Activated naive CD4-positive, alpha-beta T cell (primary cell): Measurements from ENCODE around the gene LDLRAD3.

Experiments used
- DNase-seq, 4 experiments: peaks; one replicate each; lab custom pipeline; 2025; lab: John Stamatoyannopoulos, UW

Gene LDLRAD3

DNA sequence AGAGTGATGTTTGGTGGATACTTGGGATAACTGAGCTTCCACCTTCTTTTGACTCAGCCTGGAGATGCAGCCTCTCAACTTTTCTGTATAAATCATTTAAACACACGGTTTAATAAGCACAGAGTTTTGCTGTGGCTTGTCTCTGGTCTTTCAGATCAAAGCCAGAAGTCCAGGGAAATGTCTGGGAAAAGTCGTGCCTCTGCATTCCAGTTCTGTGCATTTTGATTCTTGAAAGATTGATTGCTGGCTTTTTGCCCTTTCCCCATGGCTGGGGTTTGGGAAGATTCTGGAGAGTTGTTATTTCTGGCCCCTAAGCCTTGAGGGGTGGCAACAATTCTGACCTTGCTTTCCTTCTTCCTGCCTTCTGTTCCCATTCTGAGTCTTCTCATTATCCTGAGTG is 191.2 kb downstream of the LDLRAD3 start:
- no peak for DNase-seq

DNA sequence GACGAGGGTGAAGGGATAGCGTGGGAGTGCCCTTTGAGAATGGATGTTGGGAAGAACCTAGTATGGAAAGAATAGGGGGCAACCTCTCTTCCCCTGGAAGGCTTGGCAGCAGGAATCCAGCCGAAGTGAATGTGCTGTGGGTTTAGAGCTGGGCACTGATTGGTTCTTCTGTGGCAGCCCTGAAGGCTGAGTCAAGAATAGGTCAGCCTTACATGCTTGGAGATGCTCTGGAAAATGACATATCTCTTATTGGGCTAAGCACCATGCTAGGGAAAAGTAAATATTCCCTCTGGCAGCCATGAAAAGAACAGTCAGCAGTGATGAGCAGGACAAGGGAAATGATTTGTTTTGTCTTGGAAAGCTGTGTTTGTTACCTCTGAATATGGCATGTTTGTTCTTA is 195.9 kb downstream of the LDLRAD3 start:
- DNase-seq = no peak

DNA sequence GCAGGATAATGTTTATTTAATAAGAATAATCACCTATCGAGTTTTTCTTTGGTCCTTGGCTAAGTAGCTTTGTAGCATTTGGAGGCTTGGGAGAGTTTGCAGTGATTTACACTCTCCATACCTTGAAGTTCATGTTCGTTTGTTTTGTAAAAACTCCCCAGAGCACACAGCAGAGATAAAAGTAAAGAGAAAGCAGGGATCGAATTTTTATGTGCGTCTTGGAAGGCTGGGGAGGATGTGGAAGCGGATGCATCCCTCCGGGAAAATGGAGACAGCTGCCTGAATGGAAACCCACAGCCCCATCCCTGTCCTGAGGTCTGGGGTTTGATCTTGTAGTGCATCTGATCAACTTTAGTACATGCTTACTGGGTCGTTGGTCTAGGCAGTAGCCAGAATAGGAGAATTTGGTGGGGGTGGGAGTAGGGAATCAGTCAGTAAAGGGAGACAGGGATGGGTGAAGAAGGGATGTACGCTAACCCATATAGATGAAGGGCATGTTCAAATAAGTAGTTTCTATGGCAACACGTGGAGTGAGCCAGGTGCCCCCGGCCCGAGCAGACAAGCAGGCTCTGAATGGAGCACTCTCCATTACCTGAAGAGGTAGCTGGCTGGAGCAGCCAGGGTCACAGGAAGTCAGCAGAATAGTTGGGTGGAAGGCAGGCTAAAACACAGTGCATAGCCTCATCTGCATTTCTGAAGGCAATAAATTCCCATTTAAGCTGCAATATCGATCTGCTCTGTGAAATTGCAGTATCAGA is 197.5 kb downstream of the LDLRAD3 start:
- no peak for DNase-seq

DNA sequence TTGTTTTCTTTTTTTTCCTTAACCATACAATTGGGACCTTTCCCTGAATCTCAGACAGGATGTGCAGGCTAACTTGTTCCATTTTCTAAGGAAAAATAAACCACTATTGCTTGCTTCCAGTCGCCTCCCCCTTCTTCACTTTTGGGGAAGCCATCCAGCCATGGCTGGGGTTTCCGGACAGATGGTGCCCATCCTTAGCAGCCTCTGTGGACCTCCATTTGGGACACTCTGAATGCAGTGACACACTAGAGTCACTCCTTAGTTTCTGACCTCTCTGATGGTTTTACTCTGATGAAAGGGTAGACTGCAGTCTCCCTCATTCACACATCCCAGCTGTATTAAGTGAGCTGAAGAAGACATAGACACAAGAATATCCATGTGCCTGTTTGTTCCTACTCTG is 198.1 kb downstream of the LDLRAD3 start:
- DNase-seq = no peak

DNA sequence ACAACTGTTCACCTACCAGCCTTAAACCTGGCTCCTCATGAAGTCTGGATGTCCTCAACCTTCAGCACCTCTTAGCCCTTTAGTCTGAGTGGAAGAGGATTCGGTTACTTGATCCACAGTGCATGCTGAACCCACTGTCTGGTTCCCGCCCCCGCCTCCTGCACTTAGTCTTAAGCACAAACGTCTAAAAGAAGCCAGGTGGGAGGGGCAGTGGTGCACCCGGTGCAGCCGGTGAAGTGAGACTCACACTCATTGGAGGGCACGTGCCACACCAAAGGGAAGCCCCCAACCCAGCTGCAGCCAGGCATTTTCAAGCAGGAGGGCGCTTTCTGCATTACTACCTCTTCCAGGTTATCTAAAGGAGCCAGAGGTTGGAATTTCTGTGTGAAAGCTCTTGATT is 198.6 kb downstream of the LDLRAD3 start:
- DNase-seq = no peak

DNA sequence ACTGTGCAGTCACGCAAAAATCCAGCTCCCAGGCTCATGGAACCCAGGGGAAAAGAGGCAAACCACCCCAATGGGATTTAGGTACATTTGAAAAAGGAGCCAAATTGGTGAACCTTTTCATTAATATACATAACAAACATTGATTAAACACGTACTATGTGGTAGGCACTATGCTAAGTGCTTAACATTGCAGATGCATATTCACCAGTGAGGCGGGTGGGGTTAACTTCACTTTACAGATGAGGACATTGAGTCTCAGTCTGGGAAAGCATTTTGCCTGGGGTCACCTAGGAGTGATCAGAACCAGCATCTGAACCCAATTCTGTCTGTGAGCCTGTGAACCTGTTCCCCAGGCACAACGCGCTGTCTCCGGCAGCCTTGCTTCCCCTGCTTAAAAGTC is 199.0 kb downstream of the LDLRAD3 start:
- DNase-seq = no peak

DNA sequence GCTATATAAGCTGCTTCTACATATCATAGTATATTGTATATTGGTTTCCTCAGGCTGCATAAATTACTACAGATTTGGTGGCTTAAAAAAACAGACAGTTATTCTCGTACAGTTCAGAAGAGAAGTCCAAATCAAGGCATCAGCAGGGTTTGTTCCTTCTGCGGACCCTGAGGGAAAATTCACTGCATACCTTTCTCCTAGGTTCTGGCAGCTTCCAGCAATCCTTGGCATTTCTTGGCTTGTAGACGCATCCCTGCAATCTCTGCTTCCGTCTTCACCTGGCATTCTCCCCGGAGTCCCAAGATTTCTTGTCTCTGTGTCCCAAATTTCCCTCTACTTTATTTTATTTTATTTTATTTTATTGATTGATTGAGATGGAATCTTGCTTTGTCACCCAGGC is 202.6 kb downstream of the LDLRAD3 start:
- DNase-seq = no peak

DNA sequence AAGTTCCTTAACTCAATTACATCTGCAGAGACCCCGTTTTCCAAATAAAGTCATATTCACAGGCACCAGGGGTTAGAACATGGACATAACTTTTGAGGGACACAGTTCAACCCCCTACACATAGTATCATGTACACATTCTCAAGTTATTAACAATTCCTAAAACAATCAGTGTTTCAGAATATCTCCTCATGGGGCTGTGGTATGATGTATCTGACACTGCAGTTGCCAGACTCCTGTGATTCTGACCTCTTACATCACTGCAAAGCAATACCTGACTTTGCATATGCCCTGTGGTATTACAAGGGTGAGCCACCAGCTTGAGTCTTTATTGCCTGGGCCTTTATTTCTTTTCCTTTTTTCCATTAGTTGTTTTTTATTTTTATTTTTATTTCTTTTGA is 203.6 kb downstream of the LDLRAD3 start:
- no peak for DNase-seq

DNA sequence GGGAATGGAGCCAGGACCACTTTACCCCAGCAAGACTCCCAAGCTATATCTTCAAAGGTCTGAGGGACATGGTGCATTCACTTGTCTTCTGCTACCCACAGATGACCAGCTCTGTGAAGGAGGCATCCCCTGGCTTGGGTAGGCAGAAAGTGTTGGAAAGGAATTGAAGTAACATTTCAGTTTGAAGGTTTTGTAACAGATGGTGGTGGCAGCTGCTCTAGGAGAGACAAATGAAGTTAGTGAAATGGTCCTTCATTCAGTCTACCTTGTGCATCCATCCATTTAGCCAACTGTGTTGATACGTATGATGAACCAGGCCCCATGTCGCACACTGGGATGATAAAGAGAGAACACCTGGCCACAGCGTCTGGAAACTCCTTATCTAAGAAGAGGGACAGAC is 204.8 kb downstream of the LDLRAD3 start:
- DNase-seq = no peak

DNA sequence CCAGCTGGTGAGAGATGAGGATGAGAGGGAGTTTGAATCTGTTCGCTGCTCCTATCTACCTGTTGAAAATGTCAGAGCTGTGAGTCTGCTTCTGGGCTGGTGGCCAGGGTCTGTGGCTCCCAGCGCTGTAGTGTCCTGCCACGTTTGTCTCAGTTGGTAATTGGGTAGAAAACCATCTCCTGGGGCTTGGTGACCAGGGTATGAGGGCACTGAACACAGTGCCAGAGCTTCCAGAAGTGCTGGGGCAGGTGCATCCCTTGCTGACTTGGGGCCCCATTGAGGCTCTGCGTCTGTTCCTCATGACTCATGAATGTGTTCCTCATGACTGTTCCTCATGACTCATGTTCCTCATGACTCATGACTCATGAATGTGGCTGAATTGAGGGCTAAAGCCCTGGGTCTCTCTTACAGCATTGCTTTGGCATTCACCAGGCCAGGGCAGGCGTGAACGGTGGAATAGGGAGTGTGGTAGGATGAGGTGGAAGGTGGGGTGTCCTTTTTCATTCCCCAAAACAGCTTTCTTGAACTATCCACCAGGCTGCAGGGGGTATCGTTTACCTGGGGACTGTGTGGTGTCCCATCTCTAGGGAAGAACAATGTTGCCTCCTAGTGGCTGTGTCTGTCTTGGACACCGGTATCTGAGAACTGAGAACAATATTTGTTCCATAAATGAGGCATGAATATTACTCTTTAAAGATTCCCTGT is 205.8 kb downstream of the LDLRAD3 start:
- no peak for DNase-seq

DNA sequence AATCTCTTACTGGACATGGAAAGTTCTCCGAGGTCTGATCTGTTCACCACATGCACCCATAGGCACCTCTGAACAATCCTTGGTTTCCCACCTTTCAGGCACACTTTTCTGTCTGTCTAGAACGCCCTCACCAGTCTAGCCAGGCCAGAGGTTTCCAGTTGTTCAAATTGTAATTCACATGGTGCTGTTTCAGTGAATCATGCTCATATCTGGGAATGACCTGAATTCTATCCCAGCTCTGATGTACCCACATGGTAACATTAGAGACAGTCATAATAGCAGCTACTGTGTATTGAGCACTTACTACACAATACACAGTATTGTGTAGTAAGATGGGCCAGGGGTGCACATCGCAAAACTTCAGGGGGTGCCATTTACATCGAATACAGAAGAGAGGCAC is 207.1 kb downstream of the LDLRAD3 start:
- no peak for DNase-seq

DNA sequence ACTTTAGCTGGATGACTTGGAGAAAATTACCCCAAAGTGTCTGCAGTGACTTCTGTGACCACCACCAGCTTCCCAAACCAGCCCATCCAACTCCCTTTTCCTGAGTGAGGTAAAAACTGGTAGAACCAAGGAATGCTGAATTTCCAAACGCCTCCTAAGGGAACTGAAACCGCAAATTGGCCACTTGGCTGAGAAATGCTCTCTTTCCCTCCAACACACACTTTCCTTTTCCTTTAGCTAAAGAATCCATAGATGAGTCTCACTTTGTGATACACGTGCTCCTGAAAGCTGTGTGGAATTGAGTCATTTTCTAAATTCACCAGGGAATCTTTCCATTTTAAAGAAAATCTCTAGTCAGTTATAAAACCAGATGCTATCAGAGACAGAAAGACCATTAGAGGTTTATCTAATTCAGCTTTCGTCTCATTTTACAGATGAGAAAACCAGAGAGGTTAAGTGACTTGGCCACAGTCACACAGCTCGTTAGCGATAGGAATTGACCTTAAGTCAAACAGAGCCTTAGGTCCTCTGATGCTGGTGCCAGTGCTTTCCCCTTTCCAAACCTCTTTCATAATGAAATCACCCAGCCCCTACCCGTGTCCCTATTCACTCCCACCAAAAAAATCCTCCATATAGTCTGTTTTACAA is 208.2 kb downstream of the LDLRAD3 start:
- DNase-seq = no peak

DNA sequence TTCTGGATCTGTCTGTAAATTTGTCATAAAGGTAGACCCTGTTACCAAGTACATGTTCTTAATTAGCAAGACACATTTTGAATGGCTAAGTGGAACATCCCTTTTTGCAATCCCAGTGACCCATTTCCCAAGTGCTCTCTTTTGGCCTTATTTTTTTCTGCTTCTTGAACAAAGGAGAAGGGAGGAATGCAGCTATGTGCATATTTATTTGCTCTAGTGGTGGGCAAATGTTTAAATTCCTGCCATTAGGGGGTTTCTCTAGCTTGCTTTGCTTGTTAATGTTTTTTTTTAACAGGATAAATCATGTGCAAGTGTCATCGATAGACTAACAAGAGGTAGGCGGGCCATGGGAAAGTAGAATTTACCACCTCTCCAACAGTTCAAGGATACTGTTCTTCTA is 209.7 kb downstream of the LDLRAD3 start:
- DNase-seq = no peak

DNA sequence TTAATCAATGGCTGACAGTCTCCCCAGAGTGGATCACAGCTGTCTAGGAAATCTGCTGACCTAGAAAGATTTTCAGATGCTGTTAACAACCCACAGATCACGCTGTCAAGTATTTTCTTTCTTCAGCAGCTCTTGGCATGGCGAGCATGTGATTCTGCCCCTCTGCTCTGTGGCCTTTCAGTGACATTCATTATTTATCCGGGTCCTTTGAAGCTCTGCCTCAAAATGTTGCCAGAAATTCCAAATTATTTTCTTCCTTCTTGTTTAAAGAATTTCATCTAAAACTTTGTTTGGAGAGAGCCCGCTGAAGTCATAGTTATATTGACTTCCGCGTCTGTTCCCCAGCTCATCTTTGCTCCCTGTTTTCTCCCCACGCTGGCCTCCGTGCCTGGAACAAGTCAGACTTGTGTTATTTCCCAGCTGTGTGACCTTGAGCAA is 211.3 kb downstream of the LDLRAD3 start:
- DNase-seq = no peak

DNA sequence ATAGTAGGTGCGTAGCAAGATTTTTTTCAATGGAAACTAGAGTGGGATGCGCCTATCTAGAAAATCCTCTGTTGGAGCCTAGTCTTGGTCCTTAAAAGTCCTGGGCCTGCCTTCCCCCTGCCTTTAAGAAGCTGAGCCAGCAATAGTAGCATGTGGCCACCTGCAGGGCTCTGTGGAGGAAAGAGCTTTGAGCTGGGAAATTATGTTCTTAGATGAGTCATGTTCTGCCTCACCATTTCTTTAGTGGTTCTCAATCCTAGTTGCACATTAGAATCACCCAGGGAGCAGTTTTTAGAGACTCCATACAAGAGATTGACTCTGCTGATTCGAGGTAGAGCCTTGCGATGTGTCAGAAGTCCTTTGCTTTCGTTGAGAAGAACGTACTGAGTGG is 211.9 kb downstream of the LDLRAD3 start:
- no peak for DNase-seq

DNA sequence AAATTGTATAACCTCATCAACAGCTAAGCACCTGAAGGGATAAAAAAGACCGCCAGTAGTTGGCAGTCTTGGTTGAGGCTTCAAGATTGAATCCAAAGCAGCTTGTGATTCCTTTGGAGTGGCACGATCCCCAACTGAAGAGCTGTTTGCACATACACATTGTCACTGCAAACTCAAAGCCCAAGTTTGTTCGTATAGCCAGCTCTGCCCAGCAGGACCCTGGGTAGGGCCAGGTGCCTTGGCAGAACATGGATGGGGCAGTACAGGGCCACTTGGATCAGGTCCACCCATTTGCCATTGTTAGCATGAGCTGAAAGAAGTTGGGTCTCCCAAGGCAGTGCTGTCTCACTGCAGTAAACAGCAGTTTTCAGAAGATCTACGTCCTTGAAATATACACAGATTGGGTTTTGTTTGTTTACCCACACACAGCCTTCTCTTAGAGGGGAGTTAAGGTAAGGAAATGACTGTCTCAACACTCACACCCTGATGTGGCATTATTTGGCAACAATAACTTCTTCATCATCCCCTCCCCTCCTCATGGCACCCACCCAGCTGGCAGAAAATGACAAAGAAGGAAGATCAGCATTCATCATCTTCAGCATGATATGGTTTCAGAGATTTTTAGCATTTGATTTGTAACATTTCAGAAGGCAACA is 212.4 kb downstream of the LDLRAD3 start:
- no peak for DNase-seq

DNA sequence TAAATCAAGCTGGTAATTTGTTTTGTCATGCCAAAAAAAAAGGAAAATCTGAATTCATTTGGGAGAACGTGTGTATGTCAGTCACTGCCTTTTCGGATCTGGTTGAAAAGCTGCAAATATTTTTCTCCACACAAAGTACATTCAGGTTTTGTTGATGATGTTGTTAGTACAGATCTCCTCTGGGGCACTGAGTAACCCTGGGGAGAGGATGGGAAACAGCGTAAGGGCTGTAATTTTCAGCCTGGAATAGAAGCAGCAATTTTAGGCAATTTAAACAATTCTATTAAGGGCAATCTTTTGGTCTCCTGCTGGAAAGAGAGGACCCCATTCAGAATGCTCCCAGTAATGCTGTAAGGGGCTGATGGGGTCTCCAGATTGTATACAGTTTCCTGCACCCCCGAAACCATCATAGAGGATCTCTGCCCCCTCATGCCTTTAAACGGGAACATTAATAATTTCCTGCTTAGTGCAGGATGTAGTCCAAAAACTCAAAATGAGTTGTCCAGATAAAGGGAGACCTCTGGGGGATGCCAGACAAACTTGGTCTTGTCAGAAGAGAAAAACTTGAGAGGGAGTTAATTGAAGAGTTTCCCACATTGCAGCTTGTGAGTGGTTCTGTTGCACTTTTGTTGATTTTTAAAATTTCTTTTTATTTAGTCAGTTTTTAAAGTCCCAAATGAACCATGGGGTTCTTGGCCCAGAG is 213.1 kb downstream of the LDLRAD3 start:
- DNase-seq = no peak

DNA sequence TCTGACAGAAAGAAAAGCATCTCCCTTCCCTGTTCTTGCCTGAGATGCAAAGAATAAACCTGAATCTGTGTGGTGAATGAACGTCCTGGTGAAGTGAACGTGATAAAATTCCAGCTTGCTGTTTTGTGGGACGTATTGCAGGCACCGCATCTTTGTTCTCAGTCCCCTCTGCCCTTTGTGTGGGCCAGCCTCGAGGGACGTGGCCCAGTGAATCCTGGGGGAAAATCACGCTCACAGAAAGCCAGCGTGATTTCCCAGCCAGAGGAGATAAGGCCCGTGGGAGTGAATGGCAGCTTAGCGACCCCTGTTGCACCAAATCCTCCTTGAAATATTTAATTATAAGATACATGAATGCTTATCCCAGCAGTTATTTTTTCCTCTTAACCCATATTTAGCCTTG is 216.2 kb downstream of the LDLRAD3 start:
- DNase-seq = no peak

DNA sequence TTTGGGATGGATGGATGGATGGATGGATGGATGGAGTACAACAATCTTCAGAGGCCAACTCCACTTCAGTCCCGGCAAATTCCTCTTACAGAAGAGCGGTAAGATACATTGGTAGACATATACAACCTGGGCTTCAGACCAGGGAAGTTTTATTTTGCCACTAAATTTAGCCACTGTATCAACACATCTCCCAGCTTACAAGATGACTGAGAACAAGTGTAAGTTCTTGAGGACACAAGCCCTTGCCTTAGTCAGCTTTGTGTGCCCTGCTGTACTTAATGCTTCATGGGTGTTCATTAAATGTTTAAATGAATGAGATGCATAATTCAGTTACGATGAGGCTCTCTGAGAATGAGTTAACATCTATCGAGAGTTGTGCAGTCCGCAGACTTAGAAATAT is 217.7 kb downstream of the LDLRAD3 start:
- no peak for DNase-seq

DNA sequence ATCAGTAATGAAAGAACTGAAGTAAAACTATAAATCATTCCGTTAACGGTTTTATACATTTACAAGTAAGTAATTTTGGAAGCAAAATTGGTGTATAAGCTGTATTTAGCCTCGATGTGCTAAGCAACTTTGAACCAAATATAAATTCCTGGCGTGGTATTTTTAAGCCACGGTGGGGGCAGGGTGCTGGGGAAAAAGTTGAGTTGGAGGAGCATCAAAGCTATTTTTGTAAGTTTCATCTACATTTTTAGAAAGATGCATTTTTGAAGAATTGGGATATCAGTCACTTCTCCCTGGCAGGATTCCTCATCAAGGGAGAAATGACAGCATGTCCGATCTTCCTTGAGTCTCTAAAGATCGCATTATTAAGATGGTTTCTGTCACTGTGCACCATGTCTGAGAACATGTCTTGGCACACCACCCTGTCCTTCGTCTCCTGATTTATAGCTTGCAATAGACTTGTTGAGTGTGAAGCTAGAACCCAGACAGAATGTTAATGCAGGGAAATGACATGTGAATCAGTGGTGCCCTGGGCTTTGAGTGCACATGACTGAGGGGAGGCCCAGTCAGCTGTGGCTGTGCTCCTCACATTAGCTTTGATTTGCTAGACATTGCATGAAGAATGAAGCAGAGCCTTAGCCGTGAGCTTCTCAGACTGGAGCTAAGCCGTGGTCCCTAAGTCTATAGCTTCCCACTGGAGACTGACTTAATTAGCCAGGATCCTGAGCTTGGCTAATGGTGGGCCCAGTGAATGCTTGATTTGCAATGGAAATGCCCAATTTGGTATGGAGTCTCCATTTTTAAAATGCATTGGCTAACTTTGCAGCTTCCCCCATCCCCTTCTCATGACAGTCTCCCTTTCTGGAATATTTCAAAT is 218.4 kb downstream of the LDLRAD3 start:
- DNase-seq = no peak

DNA sequence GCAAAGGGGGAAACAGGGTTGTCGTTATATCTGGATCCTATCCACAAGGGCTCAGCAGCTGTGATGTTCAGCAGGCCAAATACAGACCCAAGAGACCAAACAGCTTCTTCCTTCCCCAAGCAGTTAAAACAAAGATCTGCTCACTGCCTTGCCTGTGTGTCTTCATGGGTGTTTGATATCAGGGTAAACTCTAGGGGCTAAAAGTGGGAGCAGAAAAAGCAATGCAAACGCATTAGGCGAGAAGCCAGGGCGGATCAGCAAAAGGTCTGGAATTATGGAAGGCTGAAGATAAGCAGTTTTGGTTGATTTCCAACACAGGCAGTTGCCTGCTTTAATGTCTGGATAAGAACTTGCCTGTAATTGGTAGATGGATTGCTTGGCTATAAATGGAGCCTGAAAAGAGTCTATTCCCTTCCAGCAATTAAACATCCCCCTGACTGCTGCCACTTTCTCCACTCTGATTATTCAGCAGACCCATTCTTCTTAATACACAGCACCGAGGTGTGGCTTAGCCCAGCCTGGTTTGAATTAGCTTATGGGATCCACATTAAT is 219.1 kb downstream of the LDLRAD3 start:
- no peak for DNase-seq
